Measurements from ENCODE around the gene MED6. TPM values are rescaled to one million over a fixed set of nuclear protein-coding genes. Genes with fewer than 3 reads are reported as not detected.

MED6 gene
- total and polyA plus RNA-seq, 9 of the 15 experiments (the other 6 are each of a cell fraction or from before 2014, with no cell fraction given) = 16.9 to 52.0 (median 30.4) TPM

GRCh38 chr14:70602254-70602653, 1.8 kb upstream of the MED6 start (continued):
- TF ChIP-seq, protein P1, sequence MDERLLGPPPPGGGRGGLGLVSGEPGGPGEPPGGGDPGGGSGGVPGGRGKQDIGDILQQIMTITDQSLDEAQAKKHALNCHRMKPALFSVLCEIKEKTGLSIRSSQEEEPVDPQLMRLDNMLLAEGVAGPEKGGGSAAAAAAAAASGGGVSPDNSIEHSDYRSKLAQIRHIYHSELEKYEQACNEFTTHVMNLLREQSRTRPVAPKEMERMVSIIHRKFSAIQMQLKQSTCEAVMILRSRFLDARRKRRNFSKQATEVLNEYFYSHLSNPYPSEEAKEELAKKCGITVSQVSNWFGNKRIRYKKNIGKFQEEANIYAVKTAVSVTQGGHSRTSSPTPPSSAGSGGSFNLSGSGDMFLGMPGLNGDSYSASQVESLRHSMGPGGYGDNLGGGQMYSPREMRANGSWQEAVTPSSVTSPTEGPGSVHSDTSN (CRISPR knock-in tag; IDR thresholded peaks at IDR 0.05; ENCODE audit: low read depth) = no peak
- TF ChIP-seq, protein P1 (tag; conservative IDR thresholded peaks at IDR 0.05; ENCODE audit: low read depth) = no peak
- TF ChIP-seq ZNF324 (CRISPR knock-in tag; IDR thresholded peaks at IDR 0.05) (no peak), HDAC3 (IDR thresholded peaks at IDR 0.05; ENCODE audit: borderline replicate concordance, partially characterized antibody) (no peak), MLLT1 (IDR thresholded peaks at IDR 0.05) (no peak), ZEB2 (IDR thresholded peaks at IDR 0.05) (no peak)

GRCh38 chr14:70601162-70601561, 707 bp upstream of the MED6 start:
- no peak for FAIRE-seq
- CTCF ChIA-PET (ENCODE audit: low intra/inter-chr PET ratio) = no interaction called here

More at GRCh38 chr14:70601162-70601561, 707 bp upstream of the MED6 start:
- intact Hi-C loops (cut with micrococcal nuclease) = no loop called here
- H3K36me3 ChIP-seq (ENCODE audit: control insufficient read depth, insufficient read depth, low read length) = peaks cover 7% of the 10 kb centered on the region; the same call in 1 of the 3 replicates
- no peak overlapping the region; a peak in 1 of 4 replicates for H3K9ac ChIP-seq (ENCODE audit: insufficient read depth in 1 of 2, low read depth in 2 of 2, low read length in 2 of 2)
- H3K27ac ChIP-seq (ENCODE audit: extremely low read depth, low read depth, low read length) = 0 out of 3 replicates have a peak overlapping the region, but pooled peaks have one; percentile 47
- DNase-seq (ENCODE audit: extremely low read depth in 1 of 4, low spot score in 3 of 4) (no peak), ATAC-seq (no peak)
- POLR2A ChIA-PET = no interaction called here
- H3K27me3 ChIP-seq (ENCODE audit: control insufficient read depth in 2 of 2, insufficient read depth in 2 of 2, low read length in 2 of 2) = no peaks in the 10 kb centered on the region
- H3K4me3 ChIP-seq = peak overlapping the region; percentile 29; the same call in 1 of the 2 replicates
- H3K9me3 ChIP-seq (replicated peaks; ENCODE audit: control insufficient read depth, insufficient read depth, low read depth, low read length) = no peaks in the 10 kb centered on the region
- H4K20me1 ChIP-seq (replicated peaks; ENCODE audit: control insufficient read depth, insufficient read depth, low read length) = no peaks in the 10 kb centered on the region; the same call in 1 of the 2 replicates
- no peak for TF ChIP-seq ILF3 (IDR thresholded peaks at IDR 0.05; ENCODE audit: borderline replicate concordance)
- TSS peak; percentile 67 for BruUV-seq (replicated peaks)
- WGBS (ENCODE audit: insufficient coverage, low coverage, missing lambda C conversion rate) = 47% methylated on average over 3 of the region's 3 CpGs
- H3K4me1 ChIP-seq (replicated peaks in 1 of 2; ENCODE audit: control insufficient read depth in 2 of 2, insufficient read depth in 2 of 2, low read length in 2 of 2) = no peaks in the 10 kb centered on the region
- in situ Hi-C loops (cut with MboI) = no loop called here
- no peaks in the 10 kb centered on the region for H3K9me1 ChIP-seq (ENCODE audit: control insufficient read depth, insufficient read depth, low read length)
- peaks cover 38% of the 10 kb centered on the region for H3K79me2 ChIP-seq (ENCODE audit: control insufficient read depth, insufficient read depth, low read length)
- peak overlapping the region; percentile 65 for H3K4me2 ChIP-seq (ENCODE audit: insufficient read depth, low read length)
- peak overlapping the region; percentile 79 for H2AFZ ChIP-seq (ENCODE audit: low read depth, low read length)

Data from K562 (cell line).